Superior temporal gyrus (tissue), 1 donor: ENCODE measurements around the gene OTUB2.
"Not testable (repeated sequence)": the region's sequence is repeated elsewhere in the genome, so short reads cannot be mapped to it uniquely, and the experiment has no call there.

ENCODE experiments used
- DNase-seq: peaks from one replicate; pipeline ENCODE4 v3.0.0-alpha.2; 2016; ENCODE audit errors: extremely low spot score

Gene OTUB2

GRCh38 chr14:94056579-94057308 is 30.6 kb downstream of the OTUB2 start:
- DNase-seq, result no peak

- DNase-seq, result no peak
Observed at GRCh38 chr14:94058128-94058673, 32.1 kb downstream of the OTUB2 start.

DNA sequence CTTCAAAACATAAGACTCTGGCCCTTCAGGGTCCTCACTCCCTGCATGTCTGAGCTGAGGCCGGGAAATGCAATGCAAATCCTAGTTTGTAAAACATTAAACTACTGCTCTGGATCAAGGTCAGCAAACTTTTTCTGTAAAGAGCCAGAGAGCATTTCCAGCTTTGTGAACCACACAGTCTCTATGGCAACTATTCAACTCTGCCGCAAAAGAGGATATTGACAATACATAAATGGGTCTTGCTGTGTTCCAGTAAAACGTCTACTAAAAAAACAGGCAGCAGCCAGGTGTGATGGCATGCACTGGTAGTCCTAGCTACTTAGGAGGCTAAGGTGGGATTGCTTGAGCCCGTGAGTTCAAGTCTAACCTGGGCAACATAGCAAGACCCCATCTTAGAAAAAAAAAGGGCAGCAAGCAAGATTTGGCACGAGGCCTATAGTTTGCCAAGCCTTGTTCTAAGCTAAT is 32.6 kb downstream of the OTUB2 start:
- no peak for DNase-seq

DNA sequence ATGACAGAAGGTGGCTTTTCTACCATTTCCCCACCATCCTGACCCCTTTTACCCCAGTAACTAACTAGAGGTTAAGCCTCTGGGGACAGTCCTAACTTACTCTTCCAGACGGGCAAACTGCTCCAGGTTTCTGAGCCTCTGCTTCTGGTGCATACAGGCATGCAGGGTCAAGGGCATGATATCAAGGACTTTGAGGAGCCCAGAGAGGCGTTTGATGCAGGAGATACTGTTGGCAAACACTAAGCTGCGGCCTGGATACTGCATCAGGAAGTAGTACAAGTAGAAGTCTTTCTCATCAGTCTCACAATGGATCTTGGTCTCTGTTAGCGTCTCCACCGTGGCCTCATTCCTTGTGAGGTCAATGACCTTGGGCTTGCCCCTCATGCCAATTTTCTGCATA is 33.9 kb downstream of the OTUB2 start:
- DNase-seq, result no peak

GRCh38 chr14:94062344-94062940 is 36.3 kb downstream of the OTUB2 start:
- DNase-seq, result no peak

DNA sequence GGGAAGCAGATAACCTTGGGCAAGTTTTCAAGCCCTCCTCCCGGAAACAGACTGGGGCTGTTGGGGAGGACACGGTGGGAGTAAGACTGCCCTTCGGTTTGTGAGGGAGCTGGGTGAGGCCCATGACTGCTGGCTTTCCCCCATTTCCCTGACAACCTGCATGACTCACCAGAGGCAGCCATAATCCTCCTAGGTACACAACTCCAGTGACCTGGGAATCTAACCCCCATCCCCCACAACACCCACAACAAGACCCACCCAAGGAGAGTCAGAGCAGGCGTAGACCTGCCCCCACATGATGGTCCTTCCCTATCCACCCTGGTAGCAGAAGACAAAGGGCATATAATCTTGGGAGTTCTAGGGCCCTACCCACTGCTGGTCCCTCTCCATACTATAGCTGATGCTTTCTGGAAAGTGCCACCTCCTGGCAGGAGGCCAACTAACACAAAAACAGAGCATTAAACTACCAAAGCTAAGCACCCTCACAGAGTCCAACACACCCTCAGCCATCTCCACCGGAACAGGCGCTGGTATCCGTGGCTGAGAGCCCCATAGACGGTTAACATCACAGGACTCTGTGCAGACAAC is 40.0 kb downstream of the OTUB2 start:
- DNase-seq, result no peak

DNA sequence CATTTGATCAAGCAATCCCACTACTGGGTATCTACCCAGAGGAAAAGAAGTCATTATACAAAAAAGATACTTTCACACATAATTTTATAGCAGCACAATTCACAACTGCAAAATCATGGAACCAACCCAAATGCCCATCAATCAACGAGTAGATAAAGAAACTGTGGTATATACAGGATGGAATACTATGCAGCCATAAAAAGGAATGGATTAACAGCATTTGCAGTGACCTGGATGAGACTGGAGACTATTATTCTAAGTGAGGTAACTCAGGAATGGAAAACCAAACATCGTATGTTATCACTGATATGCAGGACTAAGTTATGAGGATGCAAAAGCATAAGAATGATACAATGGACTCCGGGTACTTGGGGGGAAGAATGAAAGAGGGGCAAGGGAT is 45.9 kb downstream of the OTUB2 start:
- not testable (repeated sequence) for DNase-seq

DNA sequence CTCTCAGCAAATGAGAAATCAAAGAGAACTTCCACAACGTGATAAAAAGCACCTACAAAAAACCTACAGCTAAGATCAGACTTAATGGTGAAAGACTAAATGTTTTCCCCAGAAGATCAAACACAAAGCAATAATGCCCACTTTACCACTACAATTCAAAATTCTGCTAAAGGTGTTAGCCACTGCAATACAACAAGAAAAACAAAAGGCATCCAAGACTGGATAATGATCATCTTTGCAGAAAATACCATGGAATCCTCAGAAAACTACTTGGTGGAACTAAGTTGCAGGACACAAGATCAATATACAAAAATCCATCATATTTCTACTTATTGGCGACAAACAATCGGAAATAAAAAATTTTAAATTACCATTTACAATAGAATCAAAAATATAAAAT is 48.4 kb downstream of the OTUB2 start:
- no peak for DNase-seq

- DNase-seq, result no peak
Observed at GRCh38 chr14:94075008-94075407, 48.9 kb downstream of the OTUB2 start.

DNA sequence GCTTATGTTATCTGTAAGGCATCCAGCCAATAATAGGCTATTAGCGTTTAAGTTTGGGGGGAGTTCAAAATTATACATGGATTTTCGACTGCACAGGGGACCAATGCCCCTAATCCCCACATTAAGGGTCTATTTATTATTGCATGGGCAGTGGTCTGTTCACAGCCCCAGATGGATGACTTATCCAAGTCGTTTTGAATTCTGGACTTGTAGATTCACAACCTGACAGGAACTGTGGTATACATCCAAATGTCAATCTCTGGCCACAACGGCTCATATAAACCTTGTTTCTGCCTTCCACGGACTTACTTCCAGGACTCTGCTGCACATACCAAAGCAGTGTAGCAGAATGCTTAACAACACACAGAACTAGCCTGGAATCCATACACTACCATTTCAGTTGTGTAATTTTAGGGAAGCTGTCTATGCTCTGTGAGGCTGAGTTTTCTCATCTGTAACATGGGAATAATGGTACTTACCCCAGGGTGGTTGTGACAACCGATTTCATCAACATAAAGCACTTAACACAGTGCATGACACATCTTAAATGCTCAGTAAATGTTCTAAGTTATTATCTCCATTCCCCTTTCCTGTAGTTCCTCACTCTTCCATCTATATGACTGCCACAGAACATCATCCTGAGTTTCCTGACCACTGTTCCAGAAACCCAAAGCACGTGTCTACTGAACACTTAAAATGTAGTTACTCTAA is 51.1 kb downstream of the OTUB2 start:
- DNase-seq, result no peak

GRCh38 chr14:94077823-94078222 is 51.7 kb downstream of the OTUB2 start:
- no peak for DNase-seq

DNA sequence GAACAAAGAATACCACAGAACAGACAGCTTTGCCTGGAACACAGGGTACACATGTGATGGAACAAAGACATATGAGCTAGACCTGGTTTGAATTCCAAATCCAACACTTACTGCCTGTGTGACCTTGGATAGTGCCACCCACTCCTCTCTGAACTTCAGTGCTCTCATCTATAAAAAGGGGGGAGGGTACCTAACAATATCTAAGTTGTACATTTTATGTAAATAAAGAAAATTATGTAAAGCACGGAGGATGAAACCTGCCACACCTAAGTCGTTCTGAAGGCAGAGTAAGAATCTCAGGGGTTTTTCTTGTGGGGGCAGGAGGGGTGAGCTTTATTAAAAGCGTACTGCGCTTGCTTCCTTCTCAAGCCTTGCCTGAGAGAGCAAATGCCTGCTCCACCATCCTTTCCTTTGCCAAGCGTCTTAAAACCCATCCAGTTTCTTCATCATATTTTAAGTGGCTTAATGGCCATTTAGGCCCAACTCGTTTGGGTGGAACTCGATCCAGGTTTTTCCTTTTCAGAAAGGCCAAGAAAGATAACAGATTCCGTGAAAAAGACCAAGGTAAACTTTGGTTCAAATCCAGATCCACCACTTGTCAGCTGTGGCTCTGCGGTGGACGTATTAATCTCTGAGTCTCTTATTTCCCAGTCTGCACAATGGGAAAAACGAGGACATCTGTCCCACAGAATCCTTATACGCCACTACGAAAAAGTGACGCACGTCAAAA is 53.9 kb downstream of the OTUB2 start:
- peak; percentile 45 for DNase-seq

GRCh38 chr14:94080621-94081385 is 54.7 kb downstream of the OTUB2 start, which contains the start of the genes DDX24 and IFI27L1:
TSS of gene DDX24 (minus strand) at chr14:94081202. CDS start at chr14:94079742, 1,460 bp downstream.
TSS of gene IFI27L1 (plus strand) at chr14:94081310. CDS start at chr14:94096938, 15,628 bp downstream.
- DNase-seq, result peak; percentile 96

GRCh38 chr14:94081386-94081820 is 55.3 kb downstream of the OTUB2 start:
- DNase-seq, result no peak

DNA sequence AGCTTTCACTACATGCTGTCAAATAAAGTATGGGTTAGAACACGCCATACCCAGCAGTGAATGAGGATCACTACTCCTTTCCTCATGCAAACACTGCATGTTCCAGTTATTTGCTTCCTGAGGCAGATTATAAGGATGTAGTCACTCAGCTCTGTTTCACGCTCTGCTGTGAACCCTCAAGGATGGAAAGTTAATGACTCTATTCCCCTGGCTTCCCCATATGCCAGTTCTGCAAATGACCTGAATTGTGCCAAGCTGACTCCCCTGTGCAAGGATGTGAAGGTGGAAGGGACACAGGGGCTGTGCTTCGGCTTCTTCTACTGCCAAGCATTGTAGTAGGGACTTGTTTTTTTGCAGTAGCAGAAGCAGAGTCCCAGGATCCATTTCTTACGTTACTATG is 61.8 kb downstream of the OTUB2 start:
- no peak for DNase-seq

GRCh38 chr14:94088516-94088915 is 62.4 kb downstream of the OTUB2 start:
- DNase-seq, result no peak

- DNase-seq, result no peak
Observed at GRCh38 chr14:94089479-94089878, 63.3 kb downstream of the OTUB2 start.

- no peak for DNase-seq
Observed at GRCh38 chr14:94093418-94093817, 67.3 kb downstream of the OTUB2 start.

DNA sequence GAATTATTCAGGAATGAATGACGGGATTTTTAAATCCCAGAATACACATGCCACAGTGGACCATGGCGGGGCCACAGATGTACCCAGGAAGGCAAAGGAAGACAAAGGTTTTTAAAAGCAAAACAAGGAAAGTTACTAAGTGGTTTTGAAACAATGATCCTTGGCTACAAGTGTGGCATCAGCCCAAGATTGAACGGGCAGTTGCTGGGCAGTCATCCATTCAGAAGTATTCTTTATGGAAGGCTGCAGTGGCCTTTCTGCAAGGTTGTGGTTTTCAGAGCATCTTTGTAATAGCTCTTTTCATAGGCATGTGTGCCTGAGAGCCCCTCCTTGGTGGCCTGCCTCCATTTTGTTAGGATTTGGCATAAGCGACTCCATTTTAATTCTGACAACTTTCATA is 71.0 kb downstream of the OTUB2 start:
- DNase-seq, result no peak
